ENCODE measurements around the gene PITRM1.

GRCh38 chr10:3152566-3152935, 20.0 kb downstream of the PITRM1 start:
- TF ChIP-seq CTCF (conservative IDR thresholded peaks at IDR 0.05; ENCODE audit: low read length) (no peak), EZH2phosphoT487 (IDR thresholded peaks at IDR 0.05; ENCODE audit: borderline replicate concordance, low read depth, low read length) (no peak)
